Measurements from ENCODE around the gene EIF4A3. TPM values are rescaled to one million over a fixed set of nuclear protein-coding genes. Genes with fewer than 3 reads are reported as not detected.

Gene EIF4A3
- total and polyA plus RNA-seq, 10 of the 15 experiments (the other 5 are each of a cell fraction or from before 2014, with no cell fraction given): 53.3 to 225 (median 103) TPM

DNA sequence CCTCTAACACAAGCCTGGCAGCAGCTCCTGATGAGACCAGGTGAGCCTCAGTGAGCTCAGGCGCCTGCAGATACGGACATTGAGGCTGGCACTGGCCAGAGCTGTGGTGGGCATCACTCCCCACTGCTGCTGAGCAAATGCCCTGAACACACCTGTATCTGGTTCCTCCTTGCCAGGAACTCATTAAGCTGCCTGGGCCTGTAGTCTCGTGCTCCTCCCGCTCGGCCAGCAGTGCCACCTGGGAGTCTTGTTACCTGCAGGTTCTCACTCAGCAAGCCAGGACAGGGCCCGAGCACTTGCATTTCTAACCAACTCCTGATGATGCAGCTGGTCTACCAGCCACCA, 13.3 kb downstream of the EIF4A3 start:
- ATAC-seq: no peak
- no peaks in the 10 kb centered on the region for H4K20me1 ChIP-seq (ENCODE audit: control insufficient read depth, insufficient read depth)
- SMC1A ChIA-PET (ENCODE audit: uncharacterized antibody, unreplicated experiment): no interaction called here

DNA sequence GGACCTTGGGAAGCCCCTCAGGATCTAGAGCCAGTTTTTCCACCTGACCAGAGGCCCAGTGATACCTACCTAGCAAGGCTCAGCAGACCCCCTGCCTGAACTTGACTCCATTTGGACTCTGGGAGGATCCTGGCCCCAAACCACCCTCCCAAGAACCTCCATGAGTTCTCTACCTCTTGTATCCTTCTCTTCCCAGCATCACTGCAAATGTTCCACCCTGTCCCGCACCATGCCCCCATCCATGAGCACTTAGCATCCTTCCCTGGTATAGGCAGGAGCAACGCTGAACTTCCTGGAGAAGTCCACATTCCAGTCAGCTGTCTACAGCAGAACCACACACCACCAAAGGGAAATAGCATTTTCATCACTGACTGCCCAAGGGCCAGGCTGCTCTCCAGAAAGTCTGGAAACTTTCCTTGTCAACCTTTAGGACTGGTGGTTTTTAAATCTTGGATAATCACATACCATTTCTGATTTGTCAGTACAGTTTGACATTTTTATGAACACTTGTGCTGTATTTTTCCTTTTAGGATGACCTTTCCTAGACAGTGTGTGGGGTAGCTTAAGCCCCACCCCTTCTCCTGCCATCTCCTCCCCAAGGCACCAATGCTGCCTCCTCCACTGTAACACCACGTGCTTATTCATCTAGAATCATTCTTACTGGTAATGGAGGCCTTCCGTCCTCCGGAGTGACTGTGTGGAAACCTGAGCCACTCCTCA, 13.9 kb downstream of the EIF4A3 start:
- in situ Hi-C loops (cut with MboI): no loop called here
- POLR2A ChIA-PET: no interaction called here
- Histone ChIP-seq H4K20me1 (ENCODE audit: control insufficient read depth, insufficient read depth) (no peaks in the 10 kb centered on the region), H3K9ac (ENCODE audit: control insufficient read depth, insufficient read depth, low read length) (no peak overlapping the region), H3K9me3 (replicated peaks; ENCODE audit: control insufficient read depth, insufficient read depth, low read length) (no peaks in the 10 kb centered on the region), H3K79me2 (ENCODE audit: control insufficient read depth, insufficient read depth, low read length) (no peaks in the 10 kb centered on the region), H3K4me2 (ENCODE audit: control insufficient read depth, insufficient read depth) (no peak overlapping the region), H3K27ac (ENCODE audit: control insufficient read depth, insufficient read depth) (no peak overlapping the region), H2AFZ (ENCODE audit: control insufficient read depth, low read depth, low read length) (no peak overlapping the region), H3K4me1 (ENCODE audit: control insufficient read depth, insufficient read depth, low read length) (no peaks in the 10 kb centered on the region), H3K4me3 (no peak overlapping the region), H3K36me3 (ENCODE audit: control insufficient read depth in 2 of 2, insufficient read depth in 2 of 2, low read length in 1 of 2) (peaks cover 9 to 36% of the 10 kb centered on the region in 2 experiments), H3K27me3 (replicated peaks in 1 of 2; ENCODE audit: control insufficient read depth in 2 of 2, insufficient read depth in 2 of 2, low read length in 1 of 2) (no peaks in the 10 kb centered on the region)
- RAD21 ChIA-PET (ENCODE audit: unreplicated experiment): no interaction called here
- 97% methylated on average over 5 of the region's 5 CpGs for WGBS (ENCODE audit: insufficient coverage, insufficient replicate concordance, low lambda C conversion rate, missing lambda C conversion rate)
- intact Hi-C loops (cut with micrococcal nuclease; ENCODE audit: unreplicated experiment): no loop called here
- no TSS peak for BruUV-seq (replicated peaks)
- DNase-seq (ENCODE audit: low read depth, low spot score) (no peak), ATAC-seq (no peak), FAIRE-seq (no peak)
- SMC1A ChIA-PET (ENCODE audit: uncharacterized antibody, unreplicated experiment): interaction anchor here (0.5 kb wide), 1 partner anchor 12 kb away, joined by 3 read pairs; no protein-coding TSS in a partner anchor
- CTCF ChIA-PET: interaction anchor here (0.6 to 1.1 kb wide), 4 partner anchors 9 to 127 kb away, joined by 3 to 5 read pairs (median 3); partner anchors contain the start of gene GAA
- TF ChIP-seq NR2C1 (IDR thresholded peaks at IDR 0.05): no peak
- TF ChIP-seq TAF1 (IDR thresholded peaks at IDR 0.05; ENCODE audit: borderline replicate concordance, low read depth, low read length): no peak
- TF ChIP-seq MTA3 (IDR thresholded peaks at IDR 0.05; ENCODE audit: borderline replicate concordance, low read length): no peak
- TF ChIP-seq EP300 (IDR thresholded peaks at IDR 0.05; ENCODE audit: borderline replicate concordance in 1 of 2, control insufficient read depth in 1 of 2, low read depth in 2 of 2, low read length in 2 of 2): no peak
- TF ChIP-seq RAD21 (IDR thresholded peaks at IDR 0.05; ENCODE audit: insufficient read depth, low read depth, low read length): no peak
- no peak for TF ChIP-seq KAT2A (conservative IDR thresholded peaks at IDR 0.05; ENCODE audit: control insufficient read depth, low read depth, low read length)
- TF ChIP-seq SRF (IDR thresholded peaks at IDR 0.05; ENCODE audit: low read depth in 2 of 2, low read length in 2 of 2): no peak
- no peak for TF ChIP-seq RUNX3 (IDR thresholded peaks at IDR 0.05; ENCODE audit: low read length)
- no peak for TF ChIP-seq CREM (IDR thresholded peaks at IDR 0.05; ENCODE audit: low read depth)
- no peak for TF ChIP-seq ESRRA (IDR thresholded peaks at IDR 0.05; ENCODE audit: low read length)
- TF ChIP-seq, protein P1, sequence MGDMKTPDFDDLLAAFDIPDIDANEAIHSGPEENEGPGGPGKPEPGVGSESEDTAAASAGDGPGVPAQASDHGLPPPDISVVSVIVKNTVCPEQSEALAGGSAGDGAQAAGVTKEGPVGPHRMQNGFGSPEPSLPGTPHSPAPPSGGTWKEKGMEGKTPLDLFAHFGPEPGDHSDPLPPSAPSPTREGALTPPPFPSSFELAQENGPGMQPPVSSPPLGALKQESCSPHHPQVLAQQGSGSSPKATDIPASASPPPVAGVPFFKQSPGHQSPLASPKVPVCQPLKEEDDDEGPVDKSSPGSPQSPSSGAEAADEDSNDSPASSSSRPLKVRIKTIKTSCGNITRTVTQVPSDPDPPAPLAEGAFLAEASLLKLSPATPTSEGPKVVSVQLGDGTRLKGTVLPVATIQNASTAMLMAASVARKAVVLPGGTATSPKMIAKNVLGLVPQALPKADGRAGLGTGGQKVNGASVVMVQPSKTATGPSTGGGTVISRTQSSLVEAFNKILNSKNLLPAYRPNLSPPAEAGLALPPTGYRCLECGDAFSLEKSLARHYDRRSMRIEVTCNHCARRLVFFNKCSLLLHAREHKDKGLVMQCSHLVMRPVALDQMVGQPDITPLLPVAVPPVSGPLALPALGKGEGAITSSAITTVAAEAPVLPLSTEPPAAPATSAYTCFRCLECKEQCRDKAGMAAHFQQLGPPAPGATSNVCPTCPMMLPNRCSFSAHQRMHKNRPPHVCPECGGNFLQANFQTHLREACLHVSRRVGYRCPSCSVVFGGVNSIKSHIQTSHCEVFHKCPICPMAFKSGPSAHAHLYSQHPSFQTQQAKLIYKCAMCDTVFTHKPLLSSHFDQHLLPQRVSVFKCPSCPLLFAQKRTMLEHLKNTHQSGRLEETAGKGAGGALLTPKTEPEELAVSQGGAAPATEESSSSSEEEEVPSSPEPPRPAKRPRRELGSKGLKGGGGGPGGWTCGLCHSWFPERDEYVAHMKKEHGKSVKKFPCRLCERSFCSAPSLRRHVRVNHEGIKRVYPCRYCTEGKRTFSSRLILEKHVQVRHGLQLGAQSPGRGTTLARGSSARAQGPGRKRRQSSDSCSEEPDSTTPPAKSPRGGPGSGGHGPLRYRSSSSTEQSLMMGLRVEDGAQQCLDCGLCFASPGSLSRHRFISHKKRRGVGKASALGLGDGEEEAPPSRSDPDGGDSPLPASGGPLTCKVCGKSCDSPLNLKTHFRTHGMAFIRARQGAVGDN (IDR thresholded peaks at IDR 0.05): no peak
- no peak for TF ChIP-seq HDGF (IDR thresholded peaks at IDR 0.05)

More for the DNA sequence above, 13.3 kb downstream of the EIF4A3 start:
- CTCF ChIA-PET: interaction anchor here (0.6 to 1.1 kb wide), 5 partner anchors 9 to 127 kb away, joined by 3 to 5 read pairs (median 3); partner anchors contain the start of gene GAA
- RAD21 ChIA-PET (ENCODE audit: unreplicated experiment): no interaction called here
- no TSS peak for BruUV-seq (replicated peaks)
- Histone ChIP-seq H3K27me3 (replicated peaks in 1 of 2; ENCODE audit: control insufficient read depth in 2 of 2, insufficient read depth in 2 of 2, low read length in 1 of 2) (no peaks in the 10 kb centered on the region), H3K9me3 (replicated peaks; ENCODE audit: control insufficient read depth, insufficient read depth, low read length) (no peaks in the 10 kb centered on the region), H3K4me2 (ENCODE audit: control insufficient read depth, insufficient read depth) (no peak overlapping the region), H3K79me2 (ENCODE audit: control insufficient read depth, insufficient read depth, low read length) (no peaks in the 10 kb centered on the region), H3K9ac (ENCODE audit: control insufficient read depth, insufficient read depth, low read length) (no peak overlapping the region), H3K27ac (ENCODE audit: control insufficient read depth, insufficient read depth) (no peak overlapping the region), H3K36me3 (ENCODE audit: control insufficient read depth in 2 of 2, insufficient read depth in 2 of 2, low read length in 1 of 2) (peaks cover 13 to 36% of the 10 kb centered on the region in 2 experiments), H2AFZ (ENCODE audit: control insufficient read depth, low read depth, low read length) (no peak overlapping the region), H3K4me3 (no peak overlapping the region), H3K4me1 (ENCODE audit: control insufficient read depth, insufficient read depth, low read length) (no peaks in the 10 kb centered on the region)
- WGBS (ENCODE audit: insufficient coverage, insufficient replicate concordance, low lambda C conversion rate, missing lambda C conversion rate): 99% methylated on average over 6 of the region's 6 CpGs
- POLR2A ChIA-PET: no interaction called here
- no peak for FAIRE-seq
- in situ Hi-C loops (cut with MboI) (no loop called here), intact Hi-C loops (cut with micrococcal nuclease; ENCODE audit: unreplicated experiment) (no loop called here)
- TF ChIP-seq NR2C2 (IDR thresholded peaks at IDR 0.05; ENCODE audit: borderline replicate concordance, control insufficient read depth, insufficient read length, low read depth) (no peak), RFX5 (IDR thresholded peaks at IDR 0.05; ENCODE audit: low read depth, low read length) (no peak), ESRRA (IDR thresholded peaks at IDR 0.05; ENCODE audit: low read length) (no peak), RAD51 (IDR thresholded peaks at IDR 0.05) (no peak), PAX5 (IDR thresholded peaks at IDR 0.05; ENCODE audit: borderline replicate concordance, low read depth, low read length) (no peak)
- DNase-seq (ENCODE audit: low read depth, low spot score): no peak
